GM23248 (cell line): ENCODE data around the gene HAUS2.

Experiments
- EZH2 ChIP-seq: fragments of 200-600 bp; sonication (generic); IDR thresholded peaks from 2 replicates; pipeline ENCODE4 v1.6.1; 2018; ENCODE audit warnings: antibody characterized with exemption, mild to moderate bottlenecking; ENCODE audit not compliant: insufficient read depth, poor library complexity, severe bottlenecking
- EZH2phosphoT487 ChIP-seq: fragments of 200-600 bp; sonication (generic); IDR thresholded peaks from 2 replicates; pipeline ENCODE4 v1.6.1; 2018; ENCODE audit warnings: antibody characterized with exemption, moderate library complexity, mild to moderate bottlenecking, low read depth; ENCODE audit not compliant: insufficient read depth

- no peak for TF ChIP-seq EZH2phosphoT487
- TF ChIP-seq EZH2 = no peak
These were observed 30.4 kb downstream of the HAUS2 start for GRCh38 chr15:42578984-42579537.
